Activated CD4-positive, alpha-beta T cell treated with anti-CD3 and anti-CD28 coated beads, Interleukin-2, amount 50 U/mL, for 1 hour (primary cell): Measurements from ENCODE around the gene PHLDB2.

Experiments
- DNase-seq: peaks from one replicate; pipeline ENCODE4 v3.0.0-alpha.2; 2020

The PHLDB2 gene

DNA sequence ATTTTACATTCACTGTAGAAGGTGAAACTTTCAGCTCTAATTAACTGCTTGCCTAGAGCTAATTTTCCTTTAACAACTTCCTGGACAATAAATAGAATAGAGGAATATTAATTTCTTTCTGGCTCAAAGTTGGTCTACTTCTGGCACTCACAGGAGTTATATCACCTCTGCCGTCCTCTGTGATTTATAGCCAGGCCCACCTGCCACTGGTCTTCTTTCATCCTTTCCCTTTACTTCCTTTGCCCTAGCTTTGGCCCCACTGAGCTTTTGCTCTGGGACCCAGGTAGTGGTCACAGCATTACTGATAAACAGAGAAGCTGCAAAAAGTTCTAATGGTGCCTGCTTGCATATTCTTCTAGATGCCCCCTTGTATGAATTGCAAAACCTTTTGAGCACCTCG, 70.4 kb downstream of the PHLDB2 start:
- DNase-seq, result no peak

DNA sequence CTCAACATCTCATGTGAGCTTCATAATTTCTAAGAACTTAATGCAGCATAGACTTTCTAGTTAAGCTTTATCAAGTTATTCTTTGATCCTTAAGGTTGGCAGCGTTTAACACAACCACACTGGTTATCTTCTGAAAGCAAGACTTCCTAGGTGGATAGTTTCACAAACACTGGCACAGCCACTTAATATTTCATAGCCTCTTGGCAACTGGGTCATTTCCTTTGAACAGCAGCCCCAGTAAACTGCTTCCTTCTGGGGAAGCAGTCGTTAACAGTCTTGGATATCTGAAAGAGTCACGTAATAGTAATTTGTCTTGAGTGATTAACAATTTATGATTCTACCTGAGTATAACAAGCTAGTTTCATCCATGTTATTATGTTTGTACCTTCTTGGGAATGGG, 73.9 kb downstream of the PHLDB2 start:
- DNase-seq, result no peak

DNA sequence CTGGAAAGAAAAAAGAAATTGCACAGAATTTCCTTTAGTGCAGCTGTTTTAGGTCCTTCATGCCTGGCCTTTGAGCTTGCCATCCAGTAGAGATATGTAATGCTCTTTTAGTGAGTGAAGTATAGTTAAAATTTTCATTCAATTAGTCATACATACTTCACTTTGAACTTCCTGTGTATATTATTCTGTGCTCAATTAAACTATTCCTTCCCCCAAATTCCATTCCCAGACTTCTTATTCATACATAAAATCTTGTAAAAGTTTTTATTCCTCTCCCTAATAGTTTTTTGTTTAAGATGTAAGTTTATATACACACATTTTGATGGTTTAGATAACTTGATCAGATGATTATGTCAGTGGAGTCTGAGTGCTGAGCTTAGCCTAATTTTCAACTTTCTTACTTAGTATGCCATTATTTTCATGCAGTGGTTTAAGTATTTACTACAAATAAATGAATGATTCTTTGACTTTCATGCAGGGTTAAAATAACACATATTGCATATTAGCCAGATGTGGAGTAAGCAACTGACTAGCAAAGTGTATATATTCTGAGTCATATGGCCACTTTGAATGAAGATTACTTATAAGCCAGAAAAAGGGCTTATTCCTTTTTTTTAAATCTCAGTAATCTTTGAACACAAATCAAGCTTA, 77.3 kb downstream of the PHLDB2 start:
- no peak for DNase-seq

DNA sequence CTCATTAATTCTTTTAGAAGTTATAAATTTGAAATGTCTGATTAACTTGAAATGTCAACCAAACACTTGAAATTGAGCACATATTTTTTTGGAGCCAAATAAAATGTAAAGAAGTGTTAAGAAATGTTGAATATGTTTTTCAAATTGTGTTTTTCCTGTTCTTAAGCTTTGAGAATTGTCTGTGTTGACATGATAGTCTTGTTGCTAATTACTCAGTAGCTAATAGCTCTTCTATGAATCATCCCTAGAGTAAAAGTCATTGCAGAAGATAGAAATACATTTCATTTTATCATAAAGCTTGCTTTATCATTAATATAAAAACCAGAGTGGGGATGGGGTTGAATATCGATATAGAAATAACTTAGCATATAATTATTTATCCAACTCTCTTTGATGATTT, 77.9 kb downstream of the PHLDB2 start:
- DNase-seq, result no peak

DNA sequence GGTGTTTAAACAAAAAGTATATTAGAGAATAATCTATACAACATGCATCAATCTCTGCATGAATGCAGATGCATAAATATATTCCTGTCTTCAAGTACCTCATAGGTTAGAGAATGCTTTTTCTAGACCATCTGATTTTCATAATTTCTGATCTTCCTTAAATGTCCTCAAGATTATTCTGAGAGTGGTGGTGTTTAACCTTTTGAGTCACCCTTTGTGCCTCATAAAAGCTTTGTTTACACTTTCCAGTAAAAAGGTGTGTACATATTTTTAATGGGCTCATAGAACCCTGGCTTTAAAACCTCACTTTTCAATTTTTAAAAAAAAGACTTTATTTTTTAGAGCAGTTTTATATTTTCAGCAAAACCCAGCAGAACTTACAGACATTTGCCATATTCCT, 78.8 kb downstream of the PHLDB2 start:
- DNase-seq, result no peak

DNA sequence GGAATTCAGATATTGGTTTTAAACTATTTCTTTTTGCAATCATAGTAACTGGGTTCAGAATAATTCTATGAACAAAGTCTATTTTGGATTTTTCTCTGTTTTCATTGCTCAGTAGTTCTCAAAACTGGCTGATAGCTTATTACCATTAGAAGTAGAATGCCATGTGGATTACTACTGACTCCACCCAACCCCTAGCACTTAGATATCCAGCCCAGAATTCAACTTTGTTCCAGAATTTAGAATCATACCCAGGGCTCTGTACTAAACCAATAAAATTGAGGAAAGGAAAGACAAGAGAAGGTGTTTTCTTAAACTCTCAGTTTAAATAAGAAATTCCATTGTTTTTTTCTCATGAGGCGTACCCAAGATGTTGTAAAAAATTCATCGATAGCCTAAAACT, 80.8 kb downstream of the PHLDB2 start:
- DNase-seq, result no peak

DNA sequence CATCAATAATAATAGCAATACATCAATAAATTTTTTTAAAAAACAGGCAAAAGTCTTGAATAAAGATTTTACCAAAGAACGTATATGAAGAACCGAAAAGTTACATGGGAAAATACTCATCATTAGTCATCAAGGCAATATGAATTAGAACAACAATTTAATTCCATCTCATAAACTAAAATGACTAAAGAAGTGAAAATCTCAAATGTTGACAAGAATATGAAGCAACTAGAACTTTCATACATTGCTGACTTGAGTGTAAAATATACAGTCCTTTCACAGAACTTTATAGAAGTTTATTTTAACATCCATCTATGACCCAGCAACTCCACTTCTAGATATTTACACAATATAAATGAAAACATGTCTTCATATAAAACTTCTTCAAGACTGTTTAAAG, 84.5 kb downstream of the PHLDB2 start:
- DNase-seq, result no peak

DNA sequence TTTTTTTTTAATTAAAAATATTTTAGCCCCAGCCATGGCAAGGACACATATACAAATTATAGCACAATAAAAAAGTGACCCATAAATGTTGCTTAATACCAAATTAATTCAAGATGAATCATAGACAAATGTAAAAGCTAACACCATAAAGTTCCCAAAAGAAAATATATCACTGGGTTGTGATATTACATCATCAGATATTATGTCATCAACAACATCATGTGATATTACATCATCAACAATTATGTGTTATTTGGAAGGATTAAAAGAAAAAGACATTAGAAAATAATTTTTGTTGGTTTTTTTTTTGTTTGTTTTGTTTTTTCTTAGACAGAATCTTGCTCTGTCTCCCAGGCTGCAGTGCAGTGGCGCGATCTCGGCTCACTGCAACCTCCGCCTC, 85.3 kb downstream of the PHLDB2 start:
- DNase-seq, result no peak

DNA sequence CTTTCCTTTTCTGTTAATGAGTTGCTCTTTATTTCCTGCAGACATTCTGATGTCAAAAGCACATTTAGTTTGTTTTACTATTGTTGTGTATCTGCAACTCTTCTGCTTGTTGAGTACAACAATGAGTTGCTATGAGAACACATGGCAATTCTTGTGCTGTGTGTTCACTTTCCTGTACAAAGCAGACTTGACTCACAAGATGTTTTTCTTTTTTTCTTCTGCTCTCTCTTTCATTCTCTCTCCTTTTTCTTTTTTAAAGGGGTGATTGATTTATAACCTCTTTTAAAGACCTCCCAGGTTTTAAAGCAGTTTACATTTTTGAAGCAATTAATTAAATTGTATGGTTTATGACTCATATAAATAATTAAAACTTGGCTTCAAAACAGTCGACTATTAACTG, 88.2 kb downstream of the PHLDB2 start:
- DNase-seq, result no peak

DNA sequence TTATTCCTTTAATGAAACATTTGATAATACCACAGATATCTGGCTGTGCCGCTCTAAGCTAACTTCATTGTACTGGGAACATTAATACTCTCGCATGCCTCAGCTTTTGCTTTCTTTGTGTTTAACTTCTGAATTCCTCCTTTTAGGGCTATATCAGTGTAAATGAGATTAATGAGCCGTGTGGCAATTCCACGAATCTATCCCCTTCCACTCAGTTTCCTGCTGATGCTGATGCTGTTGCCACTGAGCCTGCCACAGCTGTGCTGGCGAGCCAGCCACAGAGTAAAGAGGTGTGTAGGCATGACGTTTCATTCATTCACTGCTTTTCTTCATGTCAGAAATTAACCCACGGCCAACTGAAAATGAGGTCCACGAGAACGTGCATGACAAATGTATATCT, 89.7 kb downstream of the PHLDB2 start:
- DNase-seq, result no peak

DNA sequence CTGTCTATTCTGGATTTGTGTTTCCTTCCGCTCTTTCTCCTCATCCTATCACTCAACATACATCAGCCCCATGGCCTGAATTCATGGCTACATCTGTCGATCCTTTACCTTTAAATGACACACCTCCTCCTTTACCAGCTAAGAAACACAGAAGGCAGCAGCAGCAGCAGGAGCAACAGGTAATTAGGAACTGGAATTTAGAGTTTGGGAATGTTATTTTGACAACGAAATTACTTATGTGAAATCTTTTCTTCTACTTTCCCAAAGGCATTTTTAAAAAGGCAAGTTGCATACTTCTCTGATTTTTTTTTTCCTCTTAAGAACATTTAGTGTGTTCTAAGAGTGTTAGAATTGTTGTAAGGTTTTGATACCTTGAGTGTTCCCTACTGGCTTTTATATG, 90.6 kb downstream of the PHLDB2 start:
- no peak for DNase-seq

DNA sequence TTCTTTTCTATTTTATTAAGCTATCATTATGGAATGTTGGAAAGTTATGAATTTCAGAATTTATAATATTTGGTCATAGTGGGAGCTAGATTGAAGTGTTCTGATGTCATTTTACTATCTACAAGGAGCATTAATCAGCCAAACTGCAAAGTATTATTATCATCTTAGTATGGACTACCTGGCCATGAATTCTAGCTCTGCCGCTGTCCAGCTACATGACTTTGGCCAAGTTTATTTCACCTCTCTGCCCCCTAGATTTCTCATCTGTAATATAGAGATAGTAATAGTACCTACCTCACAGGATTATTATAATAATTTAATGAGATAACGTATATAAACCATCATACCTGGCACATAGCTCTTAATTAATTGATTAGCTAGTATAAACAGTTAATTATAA, 92.0 kb downstream of the PHLDB2 start:
- DNase-seq, result no peak

DNA sequence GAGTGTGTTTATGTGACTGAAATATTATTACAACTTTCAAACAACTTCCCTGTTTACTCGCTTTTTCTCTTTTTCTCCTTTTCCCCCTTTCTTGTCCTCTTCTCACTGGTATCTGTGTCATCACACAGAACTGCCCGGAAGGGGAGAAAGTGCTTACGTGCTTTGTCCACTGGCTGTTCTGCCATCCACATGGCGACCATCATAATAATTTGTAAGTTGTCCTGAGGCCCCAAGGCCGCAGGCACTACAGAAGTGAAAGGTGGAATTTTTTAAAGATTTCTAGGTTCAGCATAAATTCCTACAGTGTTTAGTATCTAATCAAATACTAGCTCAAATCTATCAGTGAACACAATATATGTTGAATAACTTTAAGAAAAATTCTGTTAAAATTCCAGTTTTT, 93.0 kb downstream of the PHLDB2 start:
- DNase-seq, result no peak

DNA sequence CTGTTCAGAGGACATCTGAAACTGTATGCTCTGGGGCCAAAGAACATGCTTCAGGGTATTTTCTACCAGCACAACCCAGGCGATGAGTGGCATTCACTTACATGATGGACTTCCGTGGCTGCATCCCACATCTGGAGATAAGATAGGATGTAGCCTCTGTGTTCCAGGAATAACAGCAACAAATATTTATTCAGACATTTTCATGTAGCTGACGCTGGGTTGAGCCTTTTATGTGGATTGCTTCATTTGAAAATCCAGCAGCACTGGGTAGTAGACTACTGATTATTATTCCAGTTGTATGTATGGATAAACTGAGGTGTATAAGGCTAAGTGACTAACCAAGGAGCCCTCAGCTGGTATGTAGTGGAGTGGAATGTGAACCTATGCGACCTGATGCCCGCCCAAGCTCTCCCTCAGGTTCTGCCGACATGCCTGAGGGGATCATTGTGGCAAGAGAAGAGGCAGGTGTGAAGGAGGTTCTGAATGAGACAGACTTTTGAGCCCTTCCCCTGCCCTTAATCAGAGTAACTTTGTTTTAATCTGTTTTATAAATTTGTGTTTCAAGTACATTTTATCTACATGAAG, 93.9 kb downstream of the PHLDB2 start:
- no peak for DNase-seq

DNA sequence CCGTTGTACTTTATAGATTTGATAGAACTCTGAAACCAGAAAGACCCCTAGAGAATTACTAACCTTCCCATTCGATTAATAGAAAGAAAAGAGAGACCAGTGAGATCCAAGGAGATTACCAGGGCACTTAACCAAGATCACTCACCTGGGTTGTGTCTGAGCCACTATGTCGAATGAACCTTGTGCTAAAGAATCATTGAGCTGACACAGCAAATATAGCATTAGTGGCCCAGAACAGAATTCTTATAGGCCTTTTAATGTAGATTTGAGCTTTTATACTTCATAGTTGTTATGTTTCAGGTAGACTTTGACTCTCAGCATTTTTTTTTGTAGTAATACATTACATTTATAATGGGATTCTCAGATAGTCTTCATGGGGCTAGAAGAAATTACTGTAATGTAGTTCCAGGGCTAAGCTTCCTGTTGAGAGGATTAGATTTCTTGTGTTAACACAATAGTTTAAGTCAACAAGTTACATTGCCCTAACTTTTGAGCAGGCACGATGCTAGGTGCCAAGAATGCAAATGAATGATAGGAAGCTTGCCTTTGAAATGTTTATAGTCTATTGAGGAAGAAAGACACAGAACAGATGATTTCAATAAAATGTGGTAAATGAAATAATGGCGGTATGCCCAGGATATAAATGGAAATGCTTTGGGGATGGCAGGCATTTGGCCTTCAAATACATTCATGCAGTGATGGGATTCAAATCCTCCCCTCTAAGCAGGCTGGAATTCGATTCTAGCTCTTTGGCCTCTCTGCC, 95.3 kb downstream of the PHLDB2 start:
- no peak for DNase-seq

DNA sequence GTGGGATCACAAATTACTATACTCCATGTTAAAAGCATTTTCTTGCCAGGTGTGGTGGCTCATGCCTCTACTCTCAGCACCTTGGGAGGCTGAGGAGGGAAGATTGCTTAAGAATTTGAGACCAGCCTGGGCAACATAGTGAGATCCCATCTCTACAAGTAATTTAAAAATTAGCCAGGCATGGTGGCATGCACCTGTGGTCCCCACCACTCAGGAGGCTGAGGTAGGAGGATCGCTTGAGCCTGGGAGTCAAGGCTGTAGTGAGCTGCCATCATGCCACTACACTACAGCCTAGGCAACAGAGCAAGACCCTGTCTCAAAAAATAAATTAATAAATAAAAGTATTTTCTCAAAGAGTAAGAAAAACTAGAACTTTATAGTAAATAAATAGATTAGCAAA, 96.8 kb downstream of the PHLDB2 start:
- no peak for DNase-seq

DNA sequence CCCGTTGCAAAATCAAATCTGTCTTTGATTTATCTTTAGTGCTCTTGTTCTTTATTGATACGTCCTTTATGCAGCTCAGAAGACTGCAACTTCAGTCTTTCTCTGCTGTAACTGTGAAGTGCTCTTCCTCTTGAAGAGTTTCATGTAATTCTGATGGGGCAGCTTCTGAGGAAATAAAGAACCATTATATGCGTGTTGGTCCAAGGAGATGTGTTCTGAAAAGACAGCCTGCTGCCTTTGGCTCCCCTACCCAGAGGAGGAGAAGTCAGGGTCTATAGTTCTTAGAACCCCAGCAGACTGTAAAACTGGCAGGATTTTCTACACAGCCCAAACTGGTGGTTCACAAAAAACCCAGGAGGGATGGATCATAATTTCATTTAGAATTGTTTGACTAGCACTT, 97.4 kb downstream of the PHLDB2 start:
- DNase-seq, result no peak

DNA sequence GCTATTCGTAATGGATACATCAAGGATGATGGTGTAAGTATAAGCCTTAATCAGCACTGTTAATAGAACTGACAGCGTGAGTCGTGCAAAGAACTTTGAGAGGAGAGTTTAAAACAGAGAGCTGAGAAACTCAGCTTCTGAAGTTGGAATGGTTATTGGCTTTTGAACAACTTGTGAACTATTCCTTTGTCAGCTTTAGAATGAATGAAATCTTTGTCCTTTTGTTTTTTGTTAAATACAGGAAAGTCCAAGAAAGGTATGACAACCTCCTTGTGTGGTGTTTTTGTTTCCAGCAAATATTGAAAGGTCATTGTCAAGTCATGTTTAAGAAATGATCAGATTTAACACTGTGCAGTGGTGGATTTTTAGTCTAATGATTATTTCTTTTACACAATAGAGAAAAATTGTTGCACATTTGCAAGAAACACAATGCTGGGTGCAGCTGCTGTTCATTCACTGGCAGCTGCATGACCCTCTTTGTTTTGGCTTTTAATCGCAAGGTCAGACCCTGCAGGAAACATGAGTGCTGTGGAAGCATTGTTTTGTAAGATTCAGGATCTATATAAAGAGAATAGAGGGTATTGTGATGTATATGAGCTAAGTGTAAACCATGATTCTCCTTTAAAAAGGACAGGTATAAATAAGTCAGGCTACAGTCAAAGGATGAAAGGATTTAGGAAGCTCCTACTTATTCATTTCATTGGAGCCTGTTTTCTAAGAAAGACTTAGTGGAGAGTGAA, 98.1 kb downstream of the PHLDB2 start:
- DNase-seq, result no peak

DNA sequence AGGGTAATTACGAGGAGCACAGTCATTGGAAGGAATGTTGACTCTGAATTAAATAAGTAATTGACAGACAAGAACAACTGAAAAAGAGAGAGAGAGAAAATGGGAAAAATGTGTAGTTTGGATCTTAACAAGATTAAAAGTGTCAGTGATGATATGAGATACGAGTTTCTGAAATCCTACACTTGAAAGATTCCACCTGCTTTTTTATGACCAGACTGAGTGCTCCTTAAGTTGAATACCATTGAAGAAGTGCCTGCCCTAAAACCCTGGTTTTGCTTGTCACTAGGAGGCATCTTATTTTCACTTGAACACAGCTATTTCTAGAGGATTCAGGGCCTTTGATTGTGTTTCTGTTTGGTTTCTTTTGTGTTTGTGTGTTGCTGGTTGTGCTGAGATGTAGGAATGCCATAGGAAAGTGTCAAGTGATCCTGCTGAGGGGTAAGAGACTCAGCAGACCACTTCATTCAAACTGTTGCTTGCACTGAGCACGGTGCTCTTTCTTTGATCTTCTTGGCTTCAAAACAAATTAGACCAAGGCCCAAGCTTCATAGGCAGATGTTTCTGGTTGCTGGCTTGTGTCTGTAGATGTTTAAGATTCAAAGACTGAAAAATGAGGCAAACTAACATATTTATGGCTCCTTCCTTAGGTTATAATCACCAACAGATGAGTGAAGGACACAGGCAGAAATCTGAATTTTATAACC, 102.5 kb downstream of the PHLDB2 start:
- DNase-seq, result no peak

DNA sequence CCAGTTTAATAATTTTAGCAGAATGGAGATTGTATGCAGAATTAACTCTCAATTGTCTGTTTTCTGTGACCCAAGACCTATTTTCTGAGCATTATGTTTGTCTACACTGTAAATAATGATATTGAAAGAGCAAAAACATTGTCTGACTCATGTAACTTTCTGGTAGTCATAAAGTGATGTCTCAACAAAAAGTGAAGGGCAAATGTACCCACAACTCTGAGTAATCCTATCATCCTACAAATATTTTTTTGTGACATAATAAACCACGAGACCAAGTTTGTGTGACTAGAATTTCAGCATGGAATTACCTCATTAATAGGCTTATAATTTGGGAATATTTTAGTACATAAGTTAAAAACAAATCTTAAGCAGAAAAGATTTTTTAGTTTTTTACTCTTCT, 104.4 kb downstream of the PHLDB2 start:
- no peak for DNase-seq

DNA sequence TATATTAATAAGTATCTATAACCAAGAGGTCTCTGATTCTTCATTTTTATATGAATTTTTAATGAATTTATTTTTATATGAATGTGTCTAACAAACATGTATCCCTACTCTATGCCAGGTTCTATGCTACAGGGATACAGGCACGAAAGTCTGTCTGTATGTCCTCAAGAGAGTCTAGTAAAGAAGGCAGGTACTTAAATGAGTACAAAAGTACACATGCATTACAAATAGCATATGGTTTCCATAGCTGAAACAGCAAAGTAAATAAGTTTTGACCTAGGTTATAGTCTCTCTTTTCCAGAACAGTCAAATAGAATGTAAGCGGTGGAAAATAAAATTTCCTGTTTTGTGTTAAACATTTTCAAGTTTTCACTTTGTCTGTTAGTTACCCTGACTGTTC, 106.4 kb downstream of the PHLDB2 start:
- DNase-seq, result no peak

DNA sequence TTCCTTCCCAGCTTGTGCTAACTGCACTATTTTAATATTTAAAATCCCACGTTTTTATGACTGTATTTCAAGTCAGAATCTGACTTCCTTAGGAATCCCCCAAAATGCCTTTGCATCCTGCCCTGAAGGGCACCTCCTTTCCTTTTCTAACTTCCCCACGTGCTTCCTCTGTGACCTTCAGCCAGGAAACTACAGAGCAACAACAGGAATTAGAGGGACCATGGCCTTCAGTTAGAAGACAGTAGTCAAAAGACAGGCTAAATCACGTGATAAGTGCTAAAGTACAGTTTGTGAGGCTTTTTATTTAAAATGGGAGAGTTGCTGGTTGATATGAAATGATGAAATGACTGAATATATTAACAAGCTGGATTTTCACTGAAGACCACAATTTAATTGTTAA, 108.0 kb downstream of the PHLDB2 start:
- DNase-seq, result no peak

DNA sequence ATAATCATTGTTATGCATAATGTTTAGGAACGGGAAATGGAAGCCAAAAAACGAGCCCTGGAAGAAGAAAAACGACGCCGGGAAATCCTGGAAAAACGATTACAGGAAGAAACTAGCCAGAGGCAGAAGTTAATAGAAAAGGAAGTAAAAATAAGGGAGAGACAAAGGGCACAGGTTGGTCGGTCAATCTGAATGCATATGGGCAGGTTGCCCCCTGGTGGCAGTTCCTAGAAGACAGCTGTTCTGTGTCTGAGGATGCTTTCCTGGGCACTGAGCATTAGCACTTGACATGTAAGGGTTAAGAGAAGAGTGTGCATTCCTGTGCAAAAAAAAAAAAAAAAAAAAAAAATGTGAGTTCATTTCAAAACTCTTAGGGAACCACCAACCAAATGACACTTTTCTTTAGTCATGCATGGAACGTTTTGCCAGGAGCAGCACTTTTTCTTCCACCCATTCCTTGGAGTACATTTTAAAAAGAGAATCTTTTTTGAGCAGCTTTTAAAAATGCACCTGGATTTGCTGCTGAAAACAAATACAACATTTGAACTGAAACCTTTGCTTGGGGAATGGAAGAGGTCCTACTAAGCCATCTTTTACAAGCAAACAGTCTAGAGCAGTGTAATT, 108.7 kb downstream of the PHLDB2 start:
- peak; percentile 80 for DNase-seq
